GM19455 (cell line): ENCODE measurements around the gene TNFAIP8L1.

ENCODE experiments used
- ATAC-seq: cut with Tn5 transposase; IDR thresholded peaks from one replicate; pipeline ENCODE4 v1.9.1; 2021; ENCODE audit not compliant: unreplicated experiment

Gene TNFAIP8L1

GRCh38 chr19:4647676-4648644 is 8.6 kb downstream of the TNFAIP8L1 start:
- ATAC-seq = no peak

GRCh38 chr19:4649392-4650047 is 10.2 kb downstream of the TNFAIP8L1 start:
- ATAC-seq = no peak

- ATAC-seq = no peak
Measured at GRCh38 chr19:4650159-4650558, 10.8 kb downstream of the TNFAIP8L1 start.

- no peak for ATAC-seq
Measured at GRCh38 chr19:4652075-4652474, 12.8 kb downstream of the TNFAIP8L1 start.

GRCh38 chr19:4653793-4654436 is 14.6 kb downstream of the TNFAIP8L1 start:
- ATAC-seq = no peak

- ATAC-seq = no peak
Measured at GRCh38 chr19:4654437-4655361, 15.4 kb downstream of the TNFAIP8L1 start.

GRCh38 chr19:4656102-4656501 is 16.8 kb downstream of the TNFAIP8L1 start:
- no peak for ATAC-seq

- ATAC-seq = no peak
Measured at GRCh38 chr19:4657262-4657661, 17.9 kb downstream of the TNFAIP8L1 start.

GRCh38 chr19:4657835-4658234 is 18.5 kb downstream of the TNFAIP8L1 start:
- ATAC-seq = no peak

- ATAC-seq = no peak
Measured at GRCh38 chr19:4660181-4660791, 21.0 kb downstream of the TNFAIP8L1 start.

GRCh38 chr19:4660993-4661392 is 21.7 kb downstream of the TNFAIP8L1 start:
- ATAC-seq = no peak

- no peak for ATAC-seq
Measured at GRCh38 chr19:4662020-4662695, 22.8 kb downstream of the TNFAIP8L1 start.

- ATAC-seq = no peak
Measured at GRCh38 chr19:4662812-4663211, 23.5 kb downstream of the TNFAIP8L1 start.

- no peak for ATAC-seq
Measured at GRCh38 chr19:4664642-4665041, 25.3 kb downstream of the TNFAIP8L1 start.

GRCh38 chr19:4669723-4670480 is 30.6 kb downstream of the TNFAIP8L1 start, which contains the start of gene MYDGF:
Gene MYDGF (minus strand): TSS chr19:4670342. CDS start chr19:4670334, 8 bp downstream.
- ATAC-seq = peak; percentile 59

- no peak for ATAC-seq
Measured at GRCh38 chr19:4671185-4671851, 32.0 kb downstream of the TNFAIP8L1 start.

- ATAC-seq = no peak
Measured at GRCh38 chr19:4673216-4673615, 33.9 kb downstream of the TNFAIP8L1 start.

GRCh38 chr19:4673726-4674125 is 34.4 kb downstream of the TNFAIP8L1 start:
- ATAC-seq = no peak
